AML-193 (cell line): Measurements from ENCODE around the gene GABRB1.

Experiments used
- DNase-seq, 2 experiments: peaks; one replicate each; lab custom pipeline; 2025; lab: John Stamatoyannopoulos, UW

The GABRB1 gene

DNA sequence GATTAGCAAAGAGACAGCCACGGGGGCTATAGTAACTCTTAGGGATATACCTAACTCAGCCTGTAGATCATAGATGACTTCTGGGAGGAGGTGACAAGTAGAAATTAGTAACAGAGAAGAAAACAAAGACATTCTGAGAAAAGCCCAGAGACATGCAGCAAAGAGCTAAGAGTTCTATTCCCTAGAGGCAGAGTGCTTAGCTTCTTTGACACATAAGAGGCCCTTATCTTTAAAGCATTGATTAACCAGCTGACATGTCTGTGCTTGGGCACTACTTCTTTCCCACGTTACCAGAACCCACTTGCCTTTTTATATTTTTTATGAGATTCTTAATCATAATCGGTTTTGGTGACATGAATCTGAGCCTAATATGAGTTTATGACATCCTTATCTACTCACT, 179.5 kb downstream of the GABRB1 start:
- no peak for DNase-seq

DNA sequence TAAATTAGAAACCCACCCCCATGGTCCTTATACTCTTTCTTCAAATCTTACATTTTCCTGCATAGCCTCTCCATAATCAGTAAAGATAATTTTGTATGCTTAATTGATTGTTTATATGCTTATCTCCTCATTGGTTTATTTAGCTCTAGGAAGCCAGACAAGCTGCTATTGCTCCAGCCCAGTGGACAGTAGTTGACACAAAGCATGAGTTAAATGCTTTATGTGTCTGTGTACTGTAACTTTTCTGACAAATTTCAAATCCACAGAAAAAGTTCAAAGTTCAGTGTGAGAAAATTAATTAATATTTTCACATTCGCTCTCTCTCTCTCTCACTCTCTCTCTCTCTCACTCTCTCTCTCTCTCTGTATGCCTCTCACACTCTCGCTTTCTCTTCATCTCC, 181.7 kb downstream of the GABRB1 start:
- no peak for DNase-seq

DNA sequence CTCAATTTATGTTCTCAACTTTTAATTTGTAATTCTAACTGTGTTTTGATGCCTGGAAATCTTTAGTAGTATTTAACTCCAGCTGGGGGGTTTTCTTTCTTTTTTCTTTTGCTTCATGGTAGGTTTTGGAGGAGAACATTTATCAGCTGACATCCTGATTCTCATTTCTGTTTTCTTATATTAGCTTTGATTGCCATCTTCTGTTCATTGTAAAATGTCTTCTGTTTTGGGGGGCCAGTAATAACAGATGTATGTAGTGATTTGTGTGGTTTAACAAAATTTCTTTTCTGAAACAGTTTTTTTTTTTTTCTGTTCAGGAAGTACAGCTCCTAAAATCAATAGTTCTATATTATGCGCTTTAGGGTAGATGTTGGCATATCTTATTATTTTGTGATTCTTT, 182.2 kb downstream of the GABRB1 start:
- DNase-seq: no peak

- DNase-seq: no peak
These were observed 182.6 kb downstream of the GABRB1 start for GRCh38 chr4:47213971-47214370.

DNA sequence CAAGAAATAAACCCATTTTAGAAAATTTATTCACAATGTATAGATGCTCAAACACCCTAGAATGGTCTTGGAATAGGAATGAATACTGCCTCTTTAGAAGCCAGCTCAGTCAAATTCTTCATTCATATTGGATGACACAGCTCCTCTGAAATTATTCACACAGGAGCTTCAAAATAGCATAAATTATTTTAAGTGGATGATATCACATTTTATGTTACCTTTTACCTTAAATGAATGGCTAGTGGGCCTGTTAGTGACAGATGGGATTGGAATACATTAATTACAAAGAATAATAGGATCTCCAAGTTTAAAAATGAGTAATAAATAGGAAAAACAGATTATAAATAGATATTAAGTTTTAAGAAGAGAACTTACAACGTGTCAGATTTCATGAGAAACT, 184.4 kb downstream of the GABRB1 start:
- DNase-seq: no peak

GRCh38 chr4:47217291-47217690, 185.9 kb downstream of the GABRB1 start:
- no peak for DNase-seq

DNA sequence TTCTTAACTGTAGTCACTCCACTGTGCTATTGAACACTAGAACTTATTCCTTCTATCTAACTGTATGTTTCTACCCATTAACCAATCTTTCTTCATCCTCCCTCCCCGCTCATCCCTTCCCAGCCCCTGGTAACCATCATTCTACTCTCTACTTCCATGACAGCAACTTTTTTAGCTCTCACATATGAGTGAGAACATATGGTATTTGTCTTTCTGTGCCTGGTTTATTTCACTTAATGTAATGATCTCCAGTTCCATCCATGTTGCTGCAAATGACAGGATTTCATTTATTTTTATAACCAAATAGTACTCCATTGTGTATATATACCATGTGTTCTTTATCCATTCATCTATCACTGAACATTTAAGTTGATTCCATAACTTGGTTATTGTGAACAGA, 186.5 kb downstream of the GABRB1 start:
- DNase-seq: no peak

- DNase-seq: no peak
These were observed 187.3 kb downstream of the GABRB1 start for GRCh38 chr4:47218631-47219030.

- DNase-seq: no peak
These were observed 188.2 kb downstream of the GABRB1 start for GRCh38 chr4:47219586-47219985.

- DNase-seq: no peak
These were observed 190.4 kb downstream of the GABRB1 start for GRCh38 chr4:47221721-47222120.

DNA sequence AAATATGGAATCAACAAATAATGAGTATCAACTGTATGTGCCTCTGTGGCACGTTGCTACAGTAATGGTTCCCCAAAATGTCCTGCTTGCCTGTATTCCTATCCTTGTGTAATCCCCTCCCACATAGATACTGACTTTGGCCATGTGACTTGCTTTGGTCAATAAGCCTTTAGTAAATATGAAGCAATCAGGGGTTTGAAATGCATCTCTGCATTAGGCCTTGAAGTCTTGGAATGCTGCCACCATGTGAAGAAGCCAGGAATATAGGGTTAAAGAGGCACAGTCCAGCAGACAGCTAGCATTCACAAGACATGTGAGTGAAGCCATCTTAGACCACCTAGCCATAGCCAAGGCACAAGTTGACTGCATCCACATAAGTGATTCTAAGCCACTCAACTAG, 190.9 kb downstream of the GABRB1 start:
- no peak for DNase-seq

- no peak for DNase-seq
These were observed 193.0 kb downstream of the GABRB1 start for GRCh38 chr4:47224361-47224760.

GRCh38 chr4:47235721-47236120, 204.4 kb downstream of the GABRB1 start:
- no peak for DNase-seq

- DNase-seq: no peak
These were observed 207.3 kb downstream of the GABRB1 start for GRCh38 chr4:47238667-47239066.

DNA sequence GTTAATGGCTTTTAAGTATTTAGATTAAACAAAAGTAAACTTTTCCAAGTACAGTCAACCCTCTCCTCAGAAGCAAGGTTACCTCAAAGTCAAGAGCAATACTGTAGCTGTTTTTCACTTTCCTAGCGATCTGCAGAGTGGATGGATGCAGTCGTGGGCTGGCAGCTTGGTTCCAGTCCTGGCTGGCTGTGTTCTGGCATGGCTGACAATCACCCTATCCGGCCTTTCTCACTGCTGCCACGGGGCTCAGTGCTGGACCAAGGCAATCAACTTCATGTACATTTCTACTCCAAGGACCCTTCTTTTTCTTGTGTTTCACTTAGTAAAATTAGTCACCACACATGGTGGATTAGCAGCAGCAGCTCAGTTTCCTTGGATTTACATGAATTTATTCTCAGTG, 208.3 kb downstream of the GABRB1 start:
- no peak for DNase-seq

GRCh38 chr4:47251348-47252135, 220.2 kb downstream of the GABRB1 start:
- DNase-seq: no peak

DNA sequence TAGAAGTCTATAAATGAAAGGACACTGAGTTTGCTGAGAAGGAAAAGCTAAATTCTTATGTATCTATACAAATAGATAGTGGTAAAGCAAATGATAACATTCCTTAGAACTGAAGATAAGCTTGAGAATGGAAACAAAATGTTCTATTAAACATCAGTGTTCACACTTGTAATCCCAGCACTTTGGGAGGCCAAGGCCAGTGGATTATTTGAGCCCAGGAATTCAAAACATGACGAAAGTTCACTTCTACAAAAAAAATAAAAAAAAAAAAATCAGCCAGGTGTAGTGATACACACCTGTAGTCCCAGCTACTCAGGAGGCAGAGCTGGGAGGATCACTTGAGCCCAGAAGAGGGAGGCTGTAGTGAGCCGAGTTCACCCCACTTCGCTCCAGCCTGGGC, 232.4 kb downstream of the GABRB1 start:
- no peak for DNase-seq

DNA sequence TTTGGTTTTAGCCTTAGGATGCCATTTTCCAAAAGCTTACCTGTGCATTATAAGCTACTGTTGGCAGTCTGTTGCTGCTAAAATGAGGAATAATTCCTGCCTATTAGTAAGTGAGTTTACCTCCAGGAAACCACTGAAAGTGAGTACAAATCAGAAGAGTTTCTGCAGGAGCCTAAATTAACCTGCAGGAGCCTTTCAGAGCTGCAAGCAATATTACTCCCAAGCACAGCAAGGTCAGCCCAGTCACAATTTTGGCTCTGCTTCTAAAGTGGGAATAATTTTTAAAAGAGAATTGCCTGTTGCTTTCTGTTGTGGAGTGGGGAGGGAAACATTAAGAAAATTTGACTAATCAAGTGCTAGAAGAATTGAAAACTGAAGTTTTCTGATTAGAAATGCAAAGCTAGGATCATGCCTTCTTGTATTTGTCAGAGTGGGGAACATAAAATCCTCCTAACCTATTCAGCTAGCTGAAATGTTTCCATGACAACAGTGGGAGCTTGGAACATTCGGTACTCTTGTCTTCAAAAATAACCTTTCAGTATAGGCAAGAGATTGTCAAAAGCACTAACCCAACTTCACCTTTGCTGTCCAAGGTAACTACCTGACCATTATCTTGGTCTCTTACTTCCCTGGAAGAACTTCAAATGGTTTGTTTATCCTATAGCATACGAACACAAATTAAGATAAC, 239.0 kb downstream of the GABRB1 start:
- no peak for DNase-seq

DNA sequence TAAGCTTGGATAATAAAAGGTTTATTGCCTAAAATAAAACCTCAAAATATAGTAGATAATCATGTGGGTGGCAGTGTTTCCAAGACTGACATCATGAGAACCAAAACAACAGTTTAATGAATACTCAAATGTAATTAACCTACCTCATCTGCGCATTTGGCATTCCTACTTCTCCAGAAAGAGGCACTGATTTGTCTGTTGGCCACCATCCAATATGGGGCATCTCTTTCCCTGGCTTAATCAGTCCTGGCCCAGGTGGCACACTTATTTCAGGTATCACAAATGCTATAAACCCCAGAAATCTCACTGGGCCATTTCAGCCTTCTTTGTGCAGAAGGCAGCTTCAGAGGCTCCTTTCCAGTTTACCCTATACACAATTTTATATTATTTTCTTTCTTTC, 239.9 kb downstream of the GABRB1 start:
- DNase-seq: no peak

- no peak for DNase-seq
These were observed 243.5 kb downstream of the GABRB1 start for GRCh38 chr4:47274901-47275300.

DNA sequence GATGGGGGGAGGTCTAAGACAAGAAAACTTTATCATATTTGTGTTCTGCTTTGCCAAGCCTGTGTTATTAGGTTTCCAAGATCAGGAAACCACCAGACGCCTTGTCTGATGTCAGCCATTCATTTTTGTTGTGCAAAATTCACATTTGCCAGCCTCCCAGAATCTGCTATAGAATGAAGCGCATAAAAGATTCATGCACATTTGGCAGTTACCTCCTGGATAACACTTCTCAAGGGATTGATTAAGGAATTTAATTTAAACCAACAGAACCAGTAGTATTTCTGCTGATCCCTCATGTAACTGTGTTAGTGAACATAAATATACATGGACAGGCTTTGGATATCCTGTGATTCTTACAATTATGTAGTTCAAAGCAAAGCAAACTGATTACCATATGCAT, 244.2 kb downstream of the GABRB1 start:
- no peak for DNase-seq

DNA sequence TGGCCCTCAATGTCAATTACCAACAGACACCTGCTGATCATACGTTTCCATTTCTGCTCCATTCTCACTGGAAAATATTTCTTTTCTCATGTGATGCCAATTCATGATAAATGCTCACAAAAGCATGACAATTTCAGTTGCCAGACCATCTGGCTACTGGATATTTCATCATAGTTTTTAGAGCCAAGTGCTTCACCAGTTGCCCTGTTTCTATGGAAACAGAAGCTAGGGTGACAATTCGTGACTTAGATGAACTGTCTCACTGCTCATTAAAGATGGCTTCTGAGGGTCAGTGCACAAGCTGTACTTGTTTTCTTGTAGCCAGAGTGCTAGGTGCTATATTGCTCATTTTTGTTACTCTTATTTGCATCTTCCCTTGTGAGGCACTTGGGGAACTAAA, 247.3 kb downstream of the GABRB1 start:
- no peak for DNase-seq

GRCh38 chr4:47287735-47288134, 256.4 kb downstream of the GABRB1 start:
- DNase-seq: peak; percentile 15 to 33

DNA sequence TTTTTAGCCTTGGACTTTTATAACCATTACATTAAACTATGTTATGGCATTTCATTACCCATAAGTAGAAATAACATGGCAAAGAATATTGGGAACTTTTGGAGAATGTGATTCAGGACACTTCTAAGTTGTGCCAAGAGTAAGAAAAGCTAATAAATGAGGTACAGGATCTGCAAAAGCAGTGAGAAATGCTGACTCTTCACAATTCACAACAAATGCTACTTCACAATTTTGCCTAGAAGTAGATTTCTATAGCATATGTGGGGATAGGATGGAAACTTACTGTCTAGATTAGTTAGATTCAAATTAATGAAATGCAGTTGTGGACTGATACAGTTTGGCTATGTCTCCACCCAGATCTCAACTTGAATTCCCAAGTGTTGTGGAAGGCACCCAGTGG, 258.4 kb downstream of the GABRB1 start:
- DNase-seq: no peak
